Measurements from ENCODE around the gene TBX6.

DNA sequence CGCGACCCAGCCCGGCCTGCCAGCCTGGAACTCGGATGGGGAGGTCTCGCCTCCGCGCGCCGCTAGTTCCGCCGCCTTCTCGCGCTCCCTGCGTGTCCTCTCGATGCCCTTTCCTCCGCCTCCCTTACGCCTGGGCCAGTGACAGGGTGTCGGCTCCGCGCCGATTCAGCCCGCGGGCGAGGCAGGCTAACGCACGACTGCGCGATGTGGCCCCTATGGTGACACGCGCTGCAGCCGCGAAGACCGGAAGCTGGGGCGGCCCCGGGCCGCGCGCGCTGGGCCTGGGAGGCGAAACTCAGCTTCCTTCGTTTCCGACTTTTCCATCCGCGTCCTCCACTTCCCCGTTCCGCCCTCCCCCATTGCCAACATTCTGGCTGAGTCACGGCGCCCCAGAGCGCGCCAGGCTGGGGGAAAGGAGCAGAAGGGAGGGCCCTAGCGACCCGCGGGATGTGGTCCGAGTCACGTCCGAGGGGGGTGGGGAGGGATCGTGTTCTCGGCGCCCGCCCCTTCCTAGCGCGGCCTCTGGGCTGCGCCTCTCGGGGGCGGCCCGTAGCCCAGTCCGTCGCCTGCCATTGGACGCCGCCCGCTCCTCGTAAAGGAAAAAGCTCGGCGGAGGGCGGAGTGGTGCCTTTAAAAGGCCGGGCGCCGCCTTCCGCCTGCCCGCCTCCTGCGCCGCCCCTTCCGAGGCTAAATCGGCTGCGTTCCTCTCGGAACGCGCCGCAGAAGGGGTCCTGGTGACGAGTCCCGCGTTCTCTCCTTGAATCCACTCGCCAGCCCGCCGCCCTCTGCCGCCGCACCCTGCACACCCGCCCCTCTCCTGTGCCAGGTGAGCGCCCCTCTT, 26.4 kb downstream of the TBX6 start, which contains the start of gene ALDOA:
- TF ChIP-seq, protein P1, sequence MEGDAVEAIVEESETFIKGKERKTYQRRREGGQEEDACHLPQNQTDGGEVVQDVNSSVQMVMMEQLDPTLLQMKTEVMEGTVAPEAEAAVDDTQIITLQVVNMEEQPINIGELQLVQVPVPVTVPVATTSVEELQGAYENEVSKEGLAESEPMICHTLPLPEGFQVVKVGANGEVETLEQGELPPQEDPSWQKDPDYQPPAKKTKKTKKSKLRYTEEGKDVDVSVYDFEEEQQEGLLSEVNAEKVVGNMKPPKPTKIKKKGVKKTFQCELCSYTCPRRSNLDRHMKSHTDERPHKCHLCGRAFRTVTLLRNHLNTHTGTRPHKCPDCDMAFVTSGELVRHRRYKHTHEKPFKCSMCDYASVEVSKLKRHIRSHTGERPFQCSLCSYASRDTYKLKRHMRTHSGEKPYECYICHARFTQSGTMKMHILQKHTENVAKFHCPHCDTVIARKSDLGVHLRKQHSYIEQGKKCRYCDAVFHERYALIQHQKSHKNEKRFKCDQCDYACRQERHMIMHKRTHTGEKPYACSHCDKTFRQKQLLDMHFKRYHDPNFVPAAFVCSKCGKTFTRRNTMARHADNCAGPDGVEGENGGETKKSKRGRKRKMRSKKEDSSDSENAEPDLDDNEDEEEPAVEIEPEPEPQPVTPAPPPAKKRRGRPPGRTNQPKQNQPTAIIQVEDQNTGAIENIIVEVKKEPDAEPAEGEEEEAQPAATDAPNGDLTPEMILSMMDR (IDR thresholded peaks at IDR 0.05), result no peak
- peak; percentile 94 to 99 for TF ChIP-seq POLR2AphosphoS5 (IDR thresholded peaks at IDR 0.05)

Measured in esophagus muscularis mucosa (tissue), 3 donors.